ENCODE measurements around the gene FZD1. TPM values are rescaled to one million over a fixed set of nuclear protein-coding genes. Genes with fewer than 3 reads are reported as not detected.
A peak's percentile ranks its signal among the peaks of the same experiment; 100 is the strongest.

FZD1 gene
- total RNA-seq, result 12.5 TPM
- 10 to 100 TPM; 10.9 to 25.3 (median 18.2) TPM for polyA plus RNA-seq (ENCODE audit: insufficient read depth in 1 of 8, insufficient read length in 8 of 8, low replicate concordance in 1 of 8)
- long read RNA-seq, donor 1, full-length matches to known transcripts, result 7 of 7 reads
- long read RNA-seq, donor 1, partial matches to known transcripts, result 0 of 7 reads
- long read RNA-seq, donor 1, other reads (novel, unspliced or antisense), result 0 of 7 reads
- long read RNA-seq, donor 2, full-length matches to known transcripts, result 3 of 3 reads
- long read RNA-seq, donor 2, partial matches to known transcripts, result 0 of 3 reads
- long read RNA-seq, donor 2, other reads (novel, unspliced or antisense), result 0 of 3 reads
- long read RNA-seq, donor 3, full-length matches to known transcripts, result 15 of 15 reads
- long read RNA-seq, donor 3, partial matches to known transcripts, result 0 of 15 reads
- long read RNA-seq, donor 3, other reads (novel, unspliced or antisense), result 0 of 15 reads
- long read RNA-seq, donor 4, full-length matches to known transcripts, result 13 of 13 reads
- long read RNA-seq, donor 4, partial matches to known transcripts, result 0 of 13 reads
- long read RNA-seq, donor 4, other reads (novel, unspliced or antisense), result 0 of 13 reads
- long read RNA-seq, donor 5, full-length matches to known transcripts, result 57 of 57 reads
- long read RNA-seq, donor 5, partial matches to known transcripts, result 0 of 57 reads
- long read RNA-seq, donor 5, other reads (novel, unspliced or antisense), result 0 of 57 reads
- long read RNA-seq, donor 6, full-length matches to known transcripts, result 20 of 20 reads
- long read RNA-seq, donor 6, partial matches to known transcripts, result 0 of 20 reads
- long read RNA-seq, donor 6, other reads (novel, unspliced or antisense), result 0 of 20 reads
- long read RNA-seq, donor 7, full-length matches to known transcripts, result 28 of 28 reads
- long read RNA-seq, donor 7, partial matches to known transcripts, result 0 of 28 reads
- long read RNA-seq, donor 7, other reads (novel, unspliced or antisense), result 0 of 28 reads
- long read RNA-seq, donor 8, full-length matches to known transcripts, result 8 of 8 reads
- long read RNA-seq, donor 8, partial matches to known transcripts, result 0 of 8 reads
- long read RNA-seq, donor 8, other reads (novel, unspliced or antisense), result 0 of 8 reads
- long read RNA-seq, donor 9, full-length matches to known transcripts, result 13 of 13 reads
- long read RNA-seq, donor 9, partial matches to known transcripts, result 0 of 13 reads
- long read RNA-seq, donor 9, other reads (novel, unspliced or antisense), result 0 of 13 reads
- long read RNA-seq, donor 10, full-length matches to known transcripts, result 38 of 38 reads
- long read RNA-seq, donor 10, partial matches to known transcripts, result 0 of 38 reads
- long read RNA-seq, donor 10, other reads (novel, unspliced or antisense), result 0 of 38 reads
- long read RNA-seq, donor 11, full-length matches to known transcripts, result 18 of 18 reads
- long read RNA-seq, donor 11, partial matches to known transcripts, result 0 of 18 reads
- long read RNA-seq, donor 11, other reads (novel, unspliced or antisense), result 0 of 18 reads

GRCh38 chr7:91264046-91264923 lies at the start of gene FZD1:
FZD1 (plus strand) TSS chr7:91264433; CDS start chr7:91264881, 448 bp downstream.
- H3K27me3 ChIP-seq (ENCODE audit: control insufficient read depth, insufficient read depth, low read length), result peaks cover 12% of the 10 kb centered on the region
- no peaks in the 10 kb centered on the region for H3K9me3 ChIP-seq (replicated peaks; ENCODE audit: control insufficient read depth, low read depth, low read length)
- DNase-seq, result peak; percentile 100
- under 1% methylated on average over 87 of the region's 90 CpGs for WGBS (ENCODE audit: insufficient coverage)
- peaks cover 2% of the 10 kb centered on the region for H3K36me3 ChIP-seq (ENCODE audit: control insufficient read depth, insufficient read depth, low read length)
- peak within 1 kb of the TSS; percentile 69 for H3K4me3 ChIP-seq (ENCODE audit: low read length)
- peak within 1 kb of the TSS; percentile 96 for H3K27ac ChIP-seq (ENCODE audit: low read length)
- peaks cover 23% of the 10 kb centered on the region for H3K4me1 ChIP-seq (ENCODE audit: control insufficient read depth, insufficient read depth, low read length)

- H3K27me3 ChIP-seq (ENCODE audit: control insufficient read depth, insufficient read depth, low read length), result no peaks in the 10 kb centered on the region
- no peak overlapping the region for H3K4me3 ChIP-seq (ENCODE audit: low read length)
- H3K27ac ChIP-seq (ENCODE audit: low read length), result no peak overlapping the region
- no peak for DNase-seq
- no CpG with 5 or more reads among the region's 2 CpGs for WGBS (ENCODE audit: insufficient coverage)
- H3K4me1 ChIP-seq (ENCODE audit: control insufficient read depth, insufficient read depth, low read length), result no peaks in the 10 kb centered on the region
- H3K9me3 ChIP-seq (replicated peaks; ENCODE audit: control insufficient read depth, low read depth, low read length), result no peaks in the 10 kb centered on the region
- H3K36me3 ChIP-seq (ENCODE audit: control insufficient read depth, insufficient read depth, low read length), result no peaks in the 10 kb centered on the region
Measured at GRCh38 chr7:91226411-91226810, 37.8 kb upstream of the FZD1 start.

- no peak overlapping the region for H3K4me3 ChIP-seq (ENCODE audit: low read length)
- no peaks in the 10 kb centered on the region for H3K27me3 ChIP-seq (ENCODE audit: control insufficient read depth, insufficient read depth, low read length)
- H3K27ac ChIP-seq (ENCODE audit: low read length), result no peak overlapping the region
- no peaks in the 10 kb centered on the region for H3K4me1 ChIP-seq (ENCODE audit: control insufficient read depth, insufficient read depth, low read length)
- peak; percentile 48 for DNase-seq
- H3K9me3 ChIP-seq (replicated peaks; ENCODE audit: control insufficient read depth, low read depth, low read length), result no peaks in the 10 kb centered on the region
- WGBS (ENCODE audit: insufficient coverage), result no CpG with 5 or more reads among the region's 2 CpGs
- no peaks in the 10 kb centered on the region for H3K36me3 ChIP-seq (ENCODE audit: control insufficient read depth, insufficient read depth, low read length)
Measured at GRCh38 chr7:91228327-91228726, 35.9 kb upstream of the FZD1 start.

GRCh38 chr7:91228927-91229558 lies 35.2 kb upstream of the FZD1 start:
- DNase-seq, result peak; percentile 57
- no peaks in the 10 kb centered on the region for H3K4me1 ChIP-seq (ENCODE audit: control insufficient read depth, insufficient read depth, low read length)
- peak overlapping the region; percentile 15 for H3K27ac ChIP-seq (ENCODE audit: low read length)
- no peaks in the 10 kb centered on the region for H3K36me3 ChIP-seq (ENCODE audit: control insufficient read depth, insufficient read depth, low read length)
- H3K9me3 ChIP-seq (replicated peaks; ENCODE audit: control insufficient read depth, low read depth, low read length), result no peaks in the 10 kb centered on the region
- no peak overlapping the region for H3K4me3 ChIP-seq (ENCODE audit: low read length)
- no CpG with 5 or more reads among the region's 2 CpGs for WGBS (ENCODE audit: insufficient coverage)
- no peaks in the 10 kb centered on the region for H3K27me3 ChIP-seq (ENCODE audit: control insufficient read depth, insufficient read depth, low read length)

GRCh38 chr7:91230100-91230499 lies 34.1 kb upstream of the FZD1 start:
- no peaks in the 10 kb centered on the region for H3K9me3 ChIP-seq (replicated peaks; ENCODE audit: control insufficient read depth, low read depth, low read length)
- no peaks in the 10 kb centered on the region for H3K27me3 ChIP-seq (ENCODE audit: control insufficient read depth, insufficient read depth, low read length)
- no peaks in the 10 kb centered on the region for H3K4me1 ChIP-seq (ENCODE audit: control insufficient read depth, insufficient read depth, low read length)
- no peak overlapping the region for H3K27ac ChIP-seq (ENCODE audit: low read length)
- no peak overlapping the region for H3K4me3 ChIP-seq (ENCODE audit: low read length)
- no CpG with 5 or more reads among the region's 2 CpGs for WGBS (ENCODE audit: insufficient coverage)
- no peak for DNase-seq
- H3K36me3 ChIP-seq (ENCODE audit: control insufficient read depth, insufficient read depth, low read length), result no peaks in the 10 kb centered on the region

GRCh38 chr7:91230503-91230902 lies 33.7 kb upstream of the FZD1 start:
- WGBS (ENCODE audit: insufficient coverage), result 93% methylated on average over 3 of the region's 3 CpGs
- Histone ChIP-seq H3K36me3 (ENCODE audit: control insufficient read depth, insufficient read depth, low read length) (no peaks in the 10 kb centered on the region), H3K4me1 (ENCODE audit: control insufficient read depth, insufficient read depth, low read length) (no peaks in the 10 kb centered on the region), H3K4me3 (ENCODE audit: low read length) (no peak overlapping the region), H3K9me3 (replicated peaks; ENCODE audit: control insufficient read depth, low read depth, low read length) (no peaks in the 10 kb centered on the region), H3K27ac (ENCODE audit: low read length) (no peak overlapping the region), H3K27me3 (ENCODE audit: control insufficient read depth, insufficient read depth, low read length) (no peaks in the 10 kb centered on the region)
- DNase-seq, result no peak

- no peak overlapping the region for H3K4me3 ChIP-seq (ENCODE audit: low read length)
- no peaks in the 10 kb centered on the region for H3K36me3 ChIP-seq (ENCODE audit: control insufficient read depth, insufficient read depth, low read length)
- H3K9me3 ChIP-seq (replicated peaks; ENCODE audit: control insufficient read depth, low read depth, low read length), result no peaks in the 10 kb centered on the region
- 21% methylated on average over 6 of the region's 8 CpGs for WGBS (ENCODE audit: insufficient coverage)
- H3K27ac ChIP-seq (ENCODE audit: low read length), result no peak overlapping the region
- H3K4me1 ChIP-seq (ENCODE audit: control insufficient read depth, insufficient read depth, low read length), result no peaks in the 10 kb centered on the region
- DNase-seq, result peak; percentile 56
- no peaks in the 10 kb centered on the region for H3K27me3 ChIP-seq (ENCODE audit: control insufficient read depth, insufficient read depth, low read length)
Measured at GRCh38 chr7:91233212-91233611, 31.0 kb upstream of the FZD1 start.

- H3K9me3 ChIP-seq (replicated peaks; ENCODE audit: control insufficient read depth, low read depth, low read length), result no peaks in the 10 kb centered on the region
- no CpG with 5 or more reads among the region's 6 CpGs for WGBS (ENCODE audit: insufficient coverage)
- no peak for DNase-seq
- H3K4me3 ChIP-seq (ENCODE audit: low read length), result no peak overlapping the region
- H3K27me3 ChIP-seq (ENCODE audit: control insufficient read depth, insufficient read depth, low read length), result no peaks in the 10 kb centered on the region
- no peaks in the 10 kb centered on the region for H3K36me3 ChIP-seq (ENCODE audit: control insufficient read depth, insufficient read depth, low read length)
- H3K27ac ChIP-seq (ENCODE audit: low read length), result no peak overlapping the region
- H3K4me1 ChIP-seq (ENCODE audit: control insufficient read depth, insufficient read depth, low read length), result peaks cover 13% of the 10 kb centered on the region
Measured at GRCh38 chr7:91235211-91235832, 28.9 kb upstream of the FZD1 start.
